Activated T-cell treated with anti-CD3 and anti-CD28 coated beads for 4 hours (primary cell): ENCODE data around the gene ERAS.

ENCODE experiments used
- DNase-seq: peaks from one replicate; pipeline ENCODE4 v3.0.0-alpha.2; 2020

The ERAS gene

GRCh38 chrX:48826135-48826875, at the start of gene ERAS:
Gene ERAS (plus strand): TSS chrX:48826513. CDS start chrX:48829124, 2,611 bp downstream.
- no peak for DNase-seq

- DNase-seq = no peak
These were observed 49.4 kb upstream of the ERAS start for GRCh38 chrX:48776818-48777439.

GRCh38 chrX:48779399-48779798, 46.9 kb upstream of the ERAS start:
- no peak for DNase-seq

- no peak for DNase-seq
These were observed 44.6 kb upstream of the ERAS start for GRCh38 chrX:48781705-48782104.

- DNase-seq = no peak
These were observed 44.1 kb upstream of the ERAS start for GRCh38 chrX:48782216-48782615.

GRCh38 chrX:48782795-48783194, 43.5 kb upstream of the ERAS start:
- DNase-seq = no peak

GRCh38 chrX:48784726-48785125, 41.6 kb upstream of the ERAS start:
- DNase-seq = no peak

- DNase-seq = no peak
These were observed 41.1 kb upstream of the ERAS start for GRCh38 chrX:48785186-48785539.

- DNase-seq = no peak
These were observed 40.6 kb upstream of the ERAS start for GRCh38 chrX:48785540-48786214.

- DNase-seq = no peak
These were observed 39.9 kb upstream of the ERAS start, which contains the start of gene GATA1 for GRCh38 chrX:48786341-48786800. Gene GATA1 (plus strand): TSS chrX:48786590. CDS start chrX:48791110, 4,520 bp downstream.

- no peak for DNase-seq
These were observed 39.3 kb upstream of the ERAS start for GRCh38 chrX:48786825-48787504.

GRCh38 chrX:48787505-48788443, 38.5 kb upstream of the ERAS start:
- DNase-seq = no peak

- no peak for DNase-seq
These were observed 36.7 kb upstream of the ERAS start for GRCh38 chrX:48789366-48790220.

- DNase-seq = no peak
These were observed 35.8 kb upstream of the ERAS start for GRCh38 chrX:48790477-48790876.

GRCh38 chrX:48791063-48791820, 35.1 kb upstream of the ERAS start:
- no peak for DNase-seq

GRCh38 chrX:48792219-48792618, 34.1 kb upstream of the ERAS start:
- no peak for DNase-seq

- DNase-seq = no peak
These were observed 32.4 kb upstream of the ERAS start for GRCh38 chrX:48793935-48794334.

GRCh38 chrX:48794340-48794910, 31.9 kb upstream of the ERAS start:
- no peak for DNase-seq

- no peak for DNase-seq
These were observed 31.3 kb upstream of the ERAS start for GRCh38 chrX:48794911-48795515.

GRCh38 chrX:48798318-48798717, 28.0 kb upstream of the ERAS start:
- DNase-seq = no peak
